ENCODE data around the gene CD86.

- TF ChIP-seq POLR2A (IDR thresholded peaks at IDR 0.05) (no peak), CTCF (IDR thresholded peaks at IDR 0.05 in 4 of 5, conservative IDR thresholded peaks at IDR 0.05 in 1 of 5) (no peak)
Measured at GRCh38 chr3:122019493-122019892, 35.7 kb upstream of the CD86 start.

Data from gastrocnemius medialis (tissue), 4 donors.